GM21737 (cell line): ENCODE data around the gene ADGRG6.

ENCODE experiments used
- ATAC-seq: cut with Tn5 transposase; IDR thresholded peaks from one replicate; pipeline ENCODE4 v1.9.1; 2021; ENCODE audit warnings: mild to moderate bottlenecking, moderate library complexity; ENCODE audit not compliant: unreplicated experiment

The ADGRG6 gene

DNA sequence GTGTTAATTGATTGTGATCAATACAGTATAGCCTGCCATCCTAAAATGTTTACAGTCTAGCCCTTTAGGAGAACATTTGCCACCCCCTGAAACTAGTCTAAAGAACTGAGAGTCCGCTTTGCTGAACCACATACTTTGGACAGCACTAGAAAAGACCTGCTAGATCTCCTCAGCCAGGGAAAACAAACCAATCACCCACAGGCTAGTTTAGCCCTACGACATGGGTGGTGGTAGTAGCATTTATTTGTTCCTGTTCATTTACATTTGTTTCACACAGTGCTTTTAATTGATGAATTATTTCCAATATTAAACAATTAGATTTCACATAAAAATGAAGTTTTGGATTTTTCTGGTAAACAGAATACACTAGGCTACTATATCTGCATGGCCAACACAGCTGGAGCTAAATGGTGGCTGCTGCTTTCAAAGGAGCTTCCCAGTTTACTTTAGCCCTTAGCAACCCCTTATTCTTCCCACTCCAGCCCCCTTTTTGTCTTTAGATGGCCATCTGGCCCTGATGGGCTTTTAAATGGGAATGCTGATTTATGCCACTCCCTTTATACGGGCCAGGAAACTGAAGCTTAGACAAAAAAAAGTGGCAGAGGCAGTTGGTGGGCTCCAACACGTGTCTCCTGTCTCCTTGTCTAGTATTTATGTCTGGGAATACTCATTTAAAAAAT is 72.4 kb downstream of the ADGRG6 start:
- no peak for ATAC-seq

GRCh38 chr6:142374965-142375733 is 73.3 kb downstream of the ADGRG6 start:
- ATAC-seq: no peak

DNA sequence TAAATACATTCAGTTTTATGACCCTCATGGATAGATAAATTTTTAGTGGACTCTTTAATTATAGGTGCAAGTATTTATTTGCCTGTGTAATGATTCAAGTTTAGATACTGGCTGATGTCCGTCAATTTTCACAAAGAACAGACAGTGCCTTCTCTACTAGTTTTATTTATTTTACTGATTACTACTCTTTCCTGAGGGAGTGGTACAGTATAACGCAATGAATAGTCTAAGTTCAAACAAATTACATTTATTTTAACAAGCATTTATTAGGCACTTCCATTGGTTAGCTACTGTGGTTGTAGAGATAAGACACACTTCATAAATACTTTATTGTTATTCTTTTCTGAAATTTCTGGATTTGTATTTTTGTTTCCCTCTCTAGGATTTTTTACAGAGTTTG is 74.3 kb downstream of the ADGRG6 start:
- no peak for ATAC-seq

DNA sequence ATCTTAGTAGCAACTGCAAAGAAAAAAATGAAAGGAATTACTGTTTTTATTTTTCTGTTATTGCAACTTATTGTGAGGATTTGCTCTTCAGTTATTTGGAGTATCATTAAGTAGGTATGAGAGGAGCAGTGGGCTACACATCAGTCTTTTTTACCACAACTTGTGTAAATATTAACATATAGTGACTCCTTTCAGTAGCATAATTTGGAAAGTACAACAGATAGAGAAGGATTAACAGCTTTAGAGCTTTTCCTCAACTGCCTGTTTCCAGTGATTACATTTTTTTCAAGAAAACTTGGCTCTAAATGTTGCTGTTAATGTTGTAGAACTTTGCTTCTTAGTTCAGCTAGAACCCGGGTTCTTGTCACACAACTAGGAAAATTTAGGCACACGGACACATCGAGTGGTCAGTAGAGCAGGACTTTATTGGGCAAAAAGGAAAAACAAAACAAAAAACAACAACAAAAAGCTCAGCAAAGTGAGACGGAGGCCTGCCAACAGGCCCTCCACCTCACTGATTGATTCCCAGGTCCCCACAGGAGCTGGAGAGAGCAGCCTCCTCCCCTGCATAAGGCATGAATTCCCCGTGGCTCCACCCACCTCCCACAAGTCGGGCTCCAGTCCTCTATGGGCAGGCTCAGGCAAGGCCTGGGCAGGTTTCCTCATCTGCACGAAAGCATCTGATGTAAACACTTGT is 75.1 kb downstream of the ADGRG6 start:
- ATAC-seq: no peak

DNA sequence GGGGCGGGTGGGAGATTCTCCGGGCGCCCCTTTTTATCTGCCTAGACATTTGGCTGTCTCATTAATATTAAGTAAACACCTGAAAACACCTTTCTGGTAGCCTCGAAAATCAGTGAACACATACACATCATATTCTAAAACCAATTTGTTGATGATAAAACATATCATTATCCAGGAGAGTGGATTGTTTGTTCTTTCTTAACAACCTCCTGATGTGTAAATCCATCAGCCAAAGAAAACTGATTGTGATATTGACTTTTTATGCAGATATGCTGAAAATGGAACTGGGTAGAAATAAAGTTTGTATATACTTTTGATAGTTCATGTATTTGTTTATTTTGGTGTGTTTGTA is 75.7 kb downstream of the ADGRG6 start:
- no peak for ATAC-seq

DNA sequence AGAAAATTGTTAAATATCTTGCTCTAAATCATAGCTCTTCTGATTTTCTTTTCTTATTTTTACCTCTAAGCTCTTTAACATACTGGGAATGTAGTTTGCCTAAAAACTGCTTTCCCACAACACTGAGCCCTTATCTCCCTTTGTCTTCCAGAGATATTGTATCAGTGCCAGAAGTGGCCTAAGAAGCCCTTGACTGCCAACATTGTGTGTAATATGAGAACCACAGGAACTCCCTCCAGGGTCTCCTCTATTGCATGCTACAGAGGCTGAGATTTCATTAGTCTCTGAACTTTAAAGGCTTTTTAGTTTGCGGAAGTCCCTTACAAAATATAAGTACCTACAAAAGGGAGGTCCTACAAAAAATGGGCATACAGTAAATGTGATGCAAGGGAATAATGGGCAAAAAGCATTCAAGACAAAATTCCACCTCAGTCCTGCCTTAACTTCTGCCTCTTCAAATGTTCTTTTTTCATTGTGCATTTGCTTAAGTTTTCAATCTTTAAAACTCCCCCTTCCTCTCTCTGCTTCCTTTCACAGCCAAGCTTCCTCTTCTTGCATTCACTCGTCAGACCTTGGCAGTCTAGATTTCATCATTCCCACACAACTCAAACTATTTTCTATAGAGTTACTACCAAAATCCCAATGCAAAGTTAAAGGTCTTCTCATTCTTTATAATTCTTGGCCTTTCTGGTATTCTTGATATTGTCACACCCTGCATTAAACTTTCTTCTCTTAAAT is 76.5 kb downstream of the ADGRG6 start:
- no peak for ATAC-seq

- no peak for ATAC-seq
Measured at GRCh38 chr6:142380626-142381025, 78.8 kb downstream of the ADGRG6 start.

- ATAC-seq: no peak
Measured at GRCh38 chr6:142381181-142381580, 79.4 kb downstream of the ADGRG6 start.

- ATAC-seq: no peak
Measured at GRCh38 chr6:142381845-142382378, 80.1 kb downstream of the ADGRG6 start.

DNA sequence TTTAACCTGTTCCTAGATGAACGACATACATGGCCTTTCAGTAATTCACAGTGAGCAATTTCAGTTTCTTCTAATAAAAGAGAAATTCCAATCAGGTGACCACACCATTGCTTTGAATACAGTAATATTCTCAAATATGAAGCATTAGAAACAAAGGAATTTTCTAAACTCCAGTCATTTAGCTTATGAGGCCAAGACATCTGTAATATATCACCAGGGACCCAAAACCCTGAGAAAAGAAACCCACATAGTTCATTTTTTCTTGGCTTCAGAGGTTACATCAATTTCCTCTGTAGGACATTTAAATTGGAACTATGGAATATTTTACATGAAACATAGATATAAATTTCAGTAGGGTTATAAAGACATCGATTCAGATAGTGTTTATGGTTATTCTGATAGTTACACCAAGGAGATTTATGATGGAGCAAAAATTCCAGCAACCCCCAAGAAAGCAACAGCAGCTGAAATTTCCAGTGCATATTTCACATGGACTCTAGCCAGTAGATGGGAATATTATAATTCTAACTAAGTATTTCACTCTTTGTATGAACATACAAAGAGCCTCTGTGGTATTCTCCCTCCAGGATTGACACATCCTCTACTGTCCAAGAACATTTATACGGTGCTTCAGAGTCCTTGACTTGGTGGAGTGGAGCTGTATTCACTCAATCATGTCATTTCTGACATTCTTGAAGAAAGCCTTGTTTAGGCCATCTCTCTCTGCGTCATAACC is 82.9 kb downstream of the ADGRG6 start:
- no peak for ATAC-seq

DNA sequence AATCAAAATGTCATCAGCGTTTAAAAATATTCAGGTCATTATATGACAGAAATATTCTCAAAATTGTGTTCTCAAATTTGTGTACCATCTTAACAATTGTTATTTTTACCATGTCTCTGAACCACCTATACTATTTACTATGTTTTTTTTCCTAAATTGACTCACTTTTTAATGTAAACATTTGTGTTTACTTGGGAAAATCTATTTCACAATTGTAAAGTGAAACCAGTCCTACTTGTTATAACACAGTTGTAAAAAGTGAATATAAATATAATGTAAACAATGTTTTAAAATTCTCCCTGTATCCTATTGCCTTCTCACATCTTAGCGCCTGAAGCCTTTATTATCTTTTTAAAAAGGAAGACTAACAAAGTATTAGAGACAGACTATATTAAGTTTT is 83.5 kb downstream of the ADGRG6 start:
- ATAC-seq: no peak

DNA sequence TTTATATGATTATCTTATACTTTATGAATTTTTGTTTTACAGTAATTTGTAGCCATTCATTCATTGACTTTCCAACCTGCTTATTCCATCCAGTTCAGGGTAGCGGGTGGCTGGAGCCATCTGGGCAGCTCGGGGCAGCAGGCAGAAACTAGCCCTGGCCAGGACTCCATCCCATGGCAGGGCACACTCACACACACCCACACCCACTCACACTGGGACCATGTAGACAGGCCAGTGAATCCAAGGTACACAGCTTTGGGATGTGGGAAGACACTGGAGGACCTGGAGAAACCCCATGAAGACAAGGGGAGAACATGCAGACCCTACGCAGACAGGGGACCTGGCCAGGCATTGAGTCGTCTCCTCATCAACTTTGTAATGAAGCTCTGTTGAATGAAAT is 84.8 kb downstream of the ADGRG6 start:
- ATAC-seq: no peak

- ATAC-seq: no peak
Measured at GRCh38 chr6:142387997-142388815, 86.4 kb downstream of the ADGRG6 start.

DNA sequence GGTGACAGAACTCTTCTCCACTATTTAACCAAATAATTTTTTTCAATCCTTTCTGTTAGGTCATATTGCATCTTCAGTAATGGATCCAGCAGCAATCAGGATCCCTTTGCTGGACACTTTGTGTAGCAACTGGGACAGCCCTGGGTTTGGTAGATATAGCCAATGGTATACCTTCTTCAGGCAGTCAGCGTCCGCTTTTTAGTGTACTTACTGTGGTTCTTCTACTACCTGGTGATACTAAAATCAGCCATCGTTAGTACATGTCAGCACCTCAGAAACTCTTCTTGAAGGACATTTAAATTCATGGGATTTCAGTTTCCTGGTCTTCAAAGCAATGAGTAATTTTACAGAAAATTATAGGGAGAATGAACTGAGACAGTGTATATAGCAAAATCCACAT is 93.5 kb downstream of the ADGRG6 start:
- no peak for ATAC-seq

DNA sequence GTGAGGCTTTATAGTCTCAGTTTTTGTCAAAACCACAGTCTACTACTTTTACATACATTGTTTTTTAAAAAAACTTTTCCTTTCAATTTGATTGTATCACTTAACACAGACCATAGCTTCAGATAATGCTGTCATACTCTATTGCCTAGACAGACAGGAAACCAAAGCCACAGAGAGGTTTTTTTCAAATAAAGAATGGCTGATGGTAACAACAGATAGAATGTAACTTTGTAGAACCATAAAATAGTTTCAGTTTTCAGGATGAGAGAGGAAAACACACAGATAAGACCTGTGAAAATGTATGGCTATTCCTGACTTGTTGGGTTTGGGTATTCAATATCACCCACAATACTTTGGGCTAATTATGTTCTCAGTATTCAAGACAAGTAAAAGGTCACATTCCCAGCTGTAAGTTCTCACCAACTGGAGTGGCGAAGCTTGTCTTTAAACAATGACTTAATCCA is 94.0 kb downstream of the ADGRG6 start:
- peak; percentile 98 for ATAC-seq

DNA sequence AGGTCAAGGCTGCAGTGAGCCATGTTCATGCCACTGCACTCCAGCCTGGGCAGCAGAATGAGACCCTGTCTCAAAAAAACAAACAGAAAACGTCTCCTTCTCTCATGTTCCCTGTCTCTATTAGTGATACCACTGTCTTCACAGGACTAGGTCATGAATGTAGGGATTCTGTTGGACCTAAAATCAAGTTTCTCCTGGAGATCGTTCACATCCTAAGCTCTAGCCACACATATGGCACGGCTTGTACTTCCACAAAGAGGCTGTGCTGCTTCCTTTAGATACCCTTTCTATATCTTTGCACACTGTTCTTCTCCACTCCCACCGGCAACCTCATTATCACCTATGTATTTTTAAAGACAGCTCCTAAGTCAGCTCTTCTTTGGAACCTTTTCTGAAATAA is 96.5 kb downstream of the ADGRG6 start:
- no peak for ATAC-seq

- ATAC-seq: no peak
Measured at GRCh38 chr6:142399739-142400138, 97.9 kb downstream of the ADGRG6 start.

GRCh38 chr6:142400495-142400894 is 98.7 kb downstream of the ADGRG6 start:
- no peak for ATAC-seq

GRCh38 chr6:142401838-142402237 is 100.0 kb downstream of the ADGRG6 start:
- ATAC-seq: no peak
